GM12873 (cell line): ENCODE data around the gene EPB41L3.

Source experiments
- CTCF ChIP-seq: IDR thresholded peaks from 2 replicates; pipeline ENCODE4 v1.5.1; 2012; ENCODE audit warnings: low read depth, mild to moderate bottlenecking, moderate library complexity, low read length, control low read depth; ENCODE audit not compliant: insufficient read depth; ENCODE audit errors: missing control alignments

The EPB41L3 gene

GRCh38 chr18:5571666-5572065 is 27.9 kb upstream of the EPB41L3 start:
- no peak for TF ChIP-seq CTCF

DNA sequence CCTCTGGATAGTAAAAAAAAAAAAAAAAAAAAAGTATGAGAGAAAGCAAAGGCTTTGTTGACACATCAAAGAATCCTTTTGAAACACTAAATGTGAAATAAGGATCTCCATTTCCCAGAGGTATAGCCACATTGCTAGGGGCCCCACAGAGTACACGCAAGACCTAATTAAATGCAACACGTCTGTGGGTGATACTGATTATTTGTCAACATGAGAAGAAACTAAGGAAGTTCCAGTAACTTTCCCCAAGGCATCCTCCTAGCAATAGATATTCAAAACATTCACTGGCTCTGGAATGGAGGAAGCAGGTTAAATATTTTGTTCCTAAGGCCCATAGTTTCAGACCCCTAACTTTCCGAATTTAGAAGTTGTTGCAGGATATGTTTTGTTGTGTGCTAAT is 24.6 kb upstream of the EPB41L3 start:
- TF ChIP-seq CTCF, result no peak

GRCh38 chr18:5558851-5559250 is 15.1 kb upstream of the EPB41L3 start:
- no peak for TF ChIP-seq CTCF

DNA sequence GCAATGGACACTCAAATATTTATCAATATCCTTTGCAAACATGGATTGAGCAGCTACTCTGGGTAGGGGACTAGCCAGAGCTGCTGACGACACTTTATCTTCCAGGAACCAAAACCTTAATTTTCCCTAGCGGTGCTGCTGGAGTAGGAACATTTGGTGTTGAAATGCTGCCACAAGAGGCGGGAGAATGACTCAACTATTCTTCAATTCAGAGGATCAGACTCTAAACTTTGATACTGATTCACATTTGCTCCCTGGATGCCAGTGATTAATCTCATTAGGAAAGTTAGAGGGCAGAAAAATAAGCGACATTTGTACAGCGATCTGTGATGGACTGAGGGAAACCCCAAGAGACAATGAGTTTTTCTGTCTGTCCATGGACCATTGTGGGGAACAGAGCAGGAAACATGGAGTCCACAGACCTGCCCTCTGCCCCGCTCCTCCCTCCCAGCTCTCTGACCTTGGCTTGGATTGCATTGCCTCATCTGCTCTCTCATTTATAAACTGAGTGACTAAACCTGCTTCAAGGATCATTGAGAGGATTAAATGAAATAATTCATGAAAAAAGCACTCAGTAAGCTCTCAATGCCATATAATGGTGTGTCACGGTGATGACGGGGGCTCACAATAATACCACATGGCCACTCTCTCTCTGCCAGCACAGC is 12.6 kb upstream of the EPB41L3 start:
- TF ChIP-seq CTCF, result no peak

DNA sequence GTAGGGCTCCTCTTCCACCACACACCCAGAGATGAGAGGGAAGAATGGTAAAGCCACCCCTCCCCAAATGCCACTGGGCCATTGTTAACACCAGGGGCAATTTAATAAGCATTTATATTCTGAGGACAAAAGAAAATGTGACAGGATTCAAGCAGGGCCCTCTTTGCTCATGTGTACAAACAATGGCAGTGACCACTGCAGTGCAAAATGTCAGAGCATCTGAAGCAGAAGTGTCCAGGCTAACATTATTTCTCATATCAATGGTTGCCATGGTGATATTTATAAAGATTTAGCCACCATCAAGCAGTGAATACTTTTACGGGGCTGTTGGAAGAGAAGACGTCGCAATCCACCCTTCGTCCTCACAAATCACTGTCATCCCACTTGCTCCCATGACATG is 10.8 kb upstream of the EPB41L3 start:
- TF ChIP-seq CTCF, result no peak

GRCh38 chr18:5546660-5547059 is 2.9 kb upstream of the EPB41L3 start:
- TF ChIP-seq CTCF, result peak; percentile 26

DNA sequence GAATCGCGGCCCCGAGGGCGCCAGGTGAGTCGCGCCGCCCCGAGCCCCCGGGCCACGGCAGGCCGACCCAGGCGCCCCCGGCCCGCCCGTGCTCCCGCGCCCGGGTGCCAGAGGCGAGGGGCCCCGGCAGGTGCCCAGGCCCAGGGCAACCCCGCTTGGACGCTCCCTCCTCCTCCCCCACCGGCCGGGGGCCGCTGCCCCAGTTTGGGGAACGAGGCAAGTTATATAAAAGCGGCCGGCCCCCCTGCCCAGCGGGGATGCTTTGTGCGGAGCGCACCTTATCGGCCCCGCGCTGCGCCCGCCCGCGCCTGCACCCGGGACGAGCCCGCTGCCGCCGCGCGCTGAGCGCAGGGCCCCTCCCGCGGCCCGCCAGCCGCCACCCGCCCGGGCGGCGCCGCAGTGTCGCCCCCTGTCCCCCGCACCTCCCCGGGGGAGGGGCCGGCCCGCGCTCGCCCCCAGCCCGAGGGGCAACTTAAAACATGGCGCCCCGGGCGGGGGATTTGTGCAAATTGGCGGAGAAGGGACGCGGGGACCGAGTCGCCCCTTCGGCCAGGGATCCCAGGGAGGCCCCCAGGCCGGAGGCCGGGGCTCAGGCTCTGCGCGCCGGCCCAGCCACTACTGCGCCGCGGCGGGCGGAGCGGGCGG is 639 bp downstream of the EPB41L3 start:
- no peak for TF ChIP-seq CTCF
